GM10248 (cell line): ENCODE data around the gene ELMO3.

ENCODE experiments used
- CTCF ChIA-PET: fragments of 300-600 bp; sonication (Branson Sonifier 250); formaldehyde crosslinking; extraction: SDS; loops from one replicate; lab custom pipeline; 2021; ENCODE audit warnings: antibody characterized with exemption; lab: Yijun Ruan, JAX
- POLR2A ChIA-PET: fragments of 350-650 bp; sonication (Branson Sonifier 250); formaldehyde crosslinking; extraction: SDS; loops from one replicate; lab custom pipeline; 2020; ENCODE audit warnings: antibody characterized with exemption; lab: Yijun Ruan, JAX
- DNase-seq: peaks from one replicate; pipeline ENCODE4 v3.0.0; 2012; ENCODE audit errors: extremely low spot score
- CTCF ChIP-seq: IDR thresholded peaks from 2 replicates; pipeline ENCODE4 v1.5.1; 2012; ENCODE audit warnings: mild to moderate bottlenecking, low read depth; ENCODE audit errors: extremely low read depth, missing control alignments, control extremely low read depth

Gene ELMO3

DNA sequence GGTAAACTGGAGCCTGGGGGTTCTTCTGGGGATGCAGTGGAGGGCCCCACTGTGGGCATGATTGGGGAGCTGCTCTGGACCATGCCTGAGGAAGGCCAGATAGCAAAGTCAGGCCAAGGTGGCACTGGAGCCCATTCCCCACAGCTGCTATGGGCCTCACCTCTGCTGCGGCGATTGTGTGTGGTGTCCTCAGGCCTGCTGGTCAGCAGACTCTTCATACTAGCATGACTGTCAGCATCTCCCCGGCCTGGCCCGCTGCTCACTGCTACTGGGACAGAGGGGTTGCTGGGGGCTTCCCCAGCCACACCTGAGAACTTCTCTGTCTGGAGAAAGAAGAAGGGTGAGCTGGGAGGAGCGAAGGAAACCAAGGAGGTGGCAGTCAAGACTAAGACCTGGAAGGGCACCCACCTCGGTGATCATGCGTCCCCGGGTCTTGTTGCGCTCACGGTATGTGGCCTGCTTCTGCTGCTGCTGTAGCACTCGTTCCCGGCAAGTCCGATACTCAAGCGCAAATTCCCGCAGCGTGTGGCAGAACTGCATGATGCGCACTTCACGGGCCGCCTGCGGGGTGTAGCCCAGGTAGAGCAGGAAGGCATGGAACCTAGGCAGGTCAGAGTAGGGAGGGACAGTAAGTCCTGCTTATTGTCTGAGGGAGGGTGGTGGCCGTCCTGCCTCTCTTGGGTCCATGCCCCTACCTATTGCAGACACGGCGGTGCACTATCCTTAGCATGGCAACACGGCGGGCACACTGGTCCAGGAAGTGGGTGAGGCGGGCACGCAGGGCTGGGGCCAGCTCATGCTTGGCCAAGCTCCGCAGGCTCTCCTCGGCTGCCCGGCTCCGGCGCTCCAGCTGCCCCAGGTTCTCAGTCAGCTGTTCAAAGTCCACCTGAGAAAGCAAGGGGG lies 31.2 kb downstream of the ELMO3 start:
- POLR2A ChIA-PET: interaction anchor here (1.7 to 3.0 kb wide), 2 partner anchors 14 to 17 kb away, joined by 8 to 11 read pairs; partner anchors contain the start of gene FHOD1
- CTCF ChIA-PET: interaction anchor here (1.3 kb wide), 1 partner anchor 18 kb away, joined by 4 read pairs; no protein-coding TSS in a partner anchor
- no peak for TF ChIP-seq CTCF
- DNase-seq: no peak

DNA sequence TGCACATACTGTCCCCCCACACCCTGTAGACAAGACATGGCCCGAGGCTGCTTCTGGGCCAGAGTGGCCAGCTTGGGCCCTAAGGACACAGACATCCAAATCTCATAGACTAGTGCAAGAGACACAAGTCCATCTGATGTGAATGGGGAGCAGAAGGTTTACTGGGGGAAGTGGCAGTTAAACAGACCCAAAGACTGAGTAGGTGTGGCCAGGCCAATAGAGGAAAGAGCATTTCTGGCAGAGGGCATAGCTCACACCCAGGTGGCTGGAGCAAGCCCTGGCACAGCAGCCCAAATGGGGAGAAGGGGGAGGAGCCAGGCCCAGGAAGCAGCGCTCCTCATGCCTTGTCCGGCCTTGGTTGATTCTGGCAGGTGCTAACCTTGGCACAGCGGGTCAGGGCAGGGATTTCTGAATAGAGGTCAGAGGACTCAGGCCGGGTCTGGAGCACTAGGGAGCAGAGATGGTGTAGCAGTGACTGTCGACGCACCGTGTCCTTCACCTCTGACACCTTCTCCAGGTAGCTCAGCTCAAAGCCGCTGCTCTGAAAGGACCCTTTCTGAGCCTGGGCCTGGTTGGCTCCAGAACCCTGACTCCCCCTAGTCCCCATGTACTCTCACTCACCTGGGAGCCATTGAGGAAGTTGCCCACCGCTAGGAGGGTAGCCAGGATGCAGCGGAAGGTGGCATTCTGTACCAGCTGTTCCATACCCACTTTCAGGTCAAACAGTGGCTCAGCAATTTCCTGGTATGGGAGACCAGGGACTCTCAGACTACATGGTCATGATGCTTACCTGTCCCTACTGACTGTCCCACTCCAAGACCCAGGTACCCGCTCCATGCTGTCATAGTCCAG lies 32.1 kb downstream of the ELMO3 start:
- DNase-seq: no peak
- POLR2A ChIA-PET: interaction anchor here (1.7 to 3.0 kb wide), 2 partner anchors 13 to 16 kb away, joined by 8 to 11 read pairs; partner anchors contain the start of gene FHOD1
- CTCF ChIA-PET: interaction anchor here (0.7 to 1.3 kb wide), 4 partner anchors 17 to 336 kb away, joined by 3 to 4 read pairs (median 3); no protein-coding TSS in a partner anchor

GRCh38 chr16:67233596-67233995 lies 34.7 kb downstream of the ELMO3 start:
- ChIA-PET POLR2A (no interaction called here), CTCF (interaction anchor here (1.0 to 4.9 kb wide), 3 partner anchors 9 to 216 kb away, joined by 3 to 32 read pairs (median 3); partner anchors contain the start of gene FHOD1)
- DNase-seq: no peak
- no peak for TF ChIP-seq CTCF

More for the DNA sequence above, 32.1 kb downstream of the ELMO3 start:
- TF ChIP-seq CTCF: no peak

DNA sequence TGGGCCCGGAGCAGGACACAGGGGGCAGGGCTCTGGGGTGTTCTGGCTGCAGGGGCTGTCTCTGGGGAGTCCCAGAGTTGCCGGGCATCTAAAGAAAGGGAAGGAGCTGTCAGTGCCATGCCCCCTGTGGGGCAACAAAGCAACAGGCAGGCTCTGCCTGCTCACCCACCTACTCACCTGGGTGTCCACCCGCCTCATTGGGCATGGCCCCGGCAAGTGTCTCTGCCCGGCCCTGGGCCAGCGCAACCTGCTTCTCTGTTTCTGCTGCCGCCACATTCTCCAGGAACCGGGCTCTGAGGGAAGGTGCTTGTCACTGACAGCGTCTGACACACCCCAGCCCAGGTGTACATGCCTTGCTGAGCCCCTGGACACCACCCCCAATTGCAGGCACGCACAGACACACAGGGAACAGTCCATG lies 35.3 kb downstream of the ELMO3 start:
- no peak for DNase-seq
- TF ChIP-seq CTCF: no peak
- ChIA-PET POLR2A (no interaction called here), CTCF (interaction anchor here (1.4 to 4.9 kb wide), 2 partner anchors 11 to 217 kb away, joined by 3 to 32 read pairs; partner anchors contain the start of gene FHOD1)

GRCh38 chr16:67235816-67236562 lies 37.1 kb downstream of the ELMO3 start:
- CTCF ChIA-PET: interaction anchor here (4.9 kb wide), 1 partner anchor 9 kb away, joined by 32 read pairs; the partner anchor contains the start of gene FHOD1
- POLR2A ChIA-PET: interaction anchor here (0.8 to 1.5 kb wide), 3 partner anchors 8 to 11 kb away, joined by 3 to 9 read pairs (median 5); partner anchors contain the start of genes FHOD1 and TMEM208
- no peak for TF ChIP-seq CTCF
- no peak for DNase-seq
